Measurements from ENCODE around the gene ARHGAP26. TPM values are rescaled to one million over a fixed set of nuclear protein-coding genes. Genes with fewer than 3 reads are reported as not detected.
A peak's percentile ranks its signal among the peaks of the same experiment; 100 is the strongest.

ARHGAP26 gene
- total RNA-seq, 2 experiments from 2014 or later, result 12.8 to 15.4 TPM

DNA sequence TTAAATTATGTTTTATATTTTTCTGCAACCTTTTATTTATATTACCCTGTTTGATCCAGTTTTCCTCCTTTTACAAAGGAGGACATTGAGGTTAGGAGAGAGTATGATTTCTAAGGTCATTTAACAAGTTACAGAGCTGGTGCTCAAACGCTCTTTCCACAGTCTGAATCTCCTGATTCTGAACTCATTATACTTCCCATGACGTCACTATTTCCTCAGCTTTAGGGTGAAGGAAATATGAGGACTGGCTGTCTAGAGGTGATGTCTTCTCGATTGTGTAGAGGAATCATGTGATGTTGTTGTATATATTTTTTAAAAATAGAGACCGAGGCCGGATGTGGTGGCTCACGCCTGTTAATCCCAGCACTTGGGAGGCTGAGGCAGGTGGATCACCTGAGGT lies 140.0 kb downstream of the ARHGAP26 start:
- POLR2A ChIA-PET, result no interaction called here
- intact Hi-C loops (cut with DNase I, micrococcal nuclease), result no loop called here
- Mint-ChIP-seq H3K27me3 (no peaks in the 10 kb centered on the region), H3K36me3 (ENCODE audit: low read depth) (peaks cover 17% of the 10 kb centered on the region), H3K4me1 (no peaks in the 10 kb centered on the region), H3K4me3 (no peak overlapping the region), H3K27ac (no peak overlapping the region), H3K9me3 (ENCODE audit: low read depth) (no peaks in the 10 kb centered on the region)
- no peak for DNase-seq
- no peak for ATAC-seq
- CTCF ChIA-PET, result interaction anchor here (0.6 to 1.4 kb wide), 3 partner anchors 21 to 251 kb away, joined by 3 to 5 read pairs (median 5); no protein-coding TSS in a partner anchor

DNA sequence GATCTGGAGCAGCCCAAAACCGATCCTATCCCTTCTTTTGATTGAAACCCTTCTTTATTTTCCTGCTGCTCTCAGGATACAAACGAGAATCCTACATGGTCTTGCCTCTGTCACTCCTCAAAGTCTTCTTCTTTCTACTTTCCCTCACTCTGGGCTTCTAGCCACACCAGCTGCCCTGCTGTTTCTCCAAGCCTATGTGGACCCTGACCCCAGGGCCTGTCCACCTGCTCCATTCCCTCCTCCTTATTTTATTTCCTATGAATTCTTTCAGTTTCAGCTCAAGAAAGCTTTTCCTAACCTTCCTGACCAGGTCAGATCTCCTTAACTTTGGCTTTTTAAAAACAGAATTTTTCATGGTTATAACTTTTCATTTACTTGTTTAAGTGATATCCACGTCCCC lies 141.0 kb downstream of the ARHGAP26 start:
- H3K36me3 Mint-ChIP-seq (ENCODE audit: low read depth), result peaks cover 15% of the 10 kb centered on the region
- H3K4me3 Mint-ChIP-seq, result no peak overlapping the region
- ChIA-PET POLR2A (interaction anchor here (0.6 kb wide), 1 partner anchor 426 kb away, joined by 3 read pairs; no protein-coding TSS in a partner anchor), CTCF (interaction anchor here (0.6 kb wide), 1 partner anchor 23 kb away, joined by 5 read pairs; no protein-coding TSS in a partner anchor)
- DNase-seq (no peak), ATAC-seq (no peak)
- no peak overlapping the region for H3K27ac Mint-ChIP-seq
- no peaks in the 10 kb centered on the region for H3K4me1 Mint-ChIP-seq
- no peaks in the 10 kb centered on the region for H3K9me3 Mint-ChIP-seq (ENCODE audit: low read depth)
- intact Hi-C loops (cut with DNase I, micrococcal nuclease), result no loop called here
- H3K27me3 Mint-ChIP-seq, result no peaks in the 10 kb centered on the region

DNA sequence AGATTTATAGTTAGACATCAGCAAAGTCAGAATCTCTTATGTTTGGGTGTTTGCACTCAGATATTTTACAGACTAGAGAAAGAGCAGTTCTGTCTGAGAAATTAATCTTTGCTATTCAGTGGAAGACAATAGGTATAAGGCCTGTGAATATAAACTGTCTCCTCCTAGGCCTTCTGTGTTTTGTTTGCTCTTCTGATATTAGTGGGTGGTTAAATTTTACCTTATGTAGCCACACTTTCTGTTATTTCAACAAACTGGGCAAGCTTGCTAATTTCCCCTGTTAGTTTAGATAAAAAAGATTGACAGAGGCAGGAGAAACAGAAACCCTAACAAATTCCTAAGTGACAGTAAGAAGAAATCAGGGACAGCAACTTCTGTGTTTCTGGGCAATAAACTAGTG lies 141.6 kb downstream of the ARHGAP26 start:
- no peak overlapping the region for H3K27ac Mint-ChIP-seq
- no peaks in the 10 kb centered on the region for H3K4me1 Mint-ChIP-seq
- H3K9me3 Mint-ChIP-seq (ENCODE audit: low read depth), result no peaks in the 10 kb centered on the region
- POLR2A ChIA-PET, result no interaction called here
- peaks cover 11% of the 10 kb centered on the region for H3K36me3 Mint-ChIP-seq (ENCODE audit: low read depth)
- no peak overlapping the region for H3K4me3 Mint-ChIP-seq
- DNase-seq, result no peak
- H3K27me3 Mint-ChIP-seq, result no peaks in the 10 kb centered on the region
- intact Hi-C loops (cut with DNase I, micrococcal nuclease), result no loop called here
- no peak for ATAC-seq
- CTCF ChIA-PET, result interaction anchor here (0.6 to 0.9 kb wide), 2 partner anchors 370 to 652 kb away, joined by 3 read pairs; no protein-coding TSS in a partner anchor

DNA sequence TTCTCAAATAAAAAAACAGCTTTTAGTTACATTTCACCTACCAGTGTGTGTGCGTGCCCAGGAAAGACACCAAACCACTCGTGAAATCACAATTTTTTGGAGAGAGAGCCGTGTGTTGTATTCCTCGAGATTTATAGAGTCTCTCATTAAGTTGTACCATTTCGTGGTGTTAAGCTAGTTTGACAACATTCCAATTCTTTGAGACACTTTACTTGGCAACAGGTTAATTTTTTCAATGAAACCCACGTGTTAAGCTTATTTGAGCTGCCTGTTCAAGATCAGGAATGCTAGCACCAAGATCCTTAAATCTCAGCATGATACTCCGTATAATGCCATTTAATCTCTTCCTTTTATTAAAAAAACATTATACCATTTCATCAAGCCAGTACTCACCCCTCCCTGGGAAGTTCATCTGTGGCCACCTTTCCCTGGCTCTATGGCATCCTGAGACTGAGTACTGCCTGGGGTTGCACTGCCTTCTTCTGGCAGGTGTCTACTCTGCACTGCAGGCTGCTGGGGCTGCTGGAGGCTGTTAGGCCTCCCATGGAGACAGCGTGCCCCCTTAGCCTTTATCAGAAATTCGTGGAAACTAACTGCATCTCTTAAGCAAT lies 143.7 kb downstream of the ARHGAP26 start:
- Mint-ChIP-seq H3K27ac (no peak overlapping the region), H3K27me3 (no peaks in the 10 kb centered on the region), H3K9me3 (ENCODE audit: low read depth) (no peaks in the 10 kb centered on the region), H3K4me1 (no peaks in the 10 kb centered on the region), H3K36me3 (ENCODE audit: low read depth) (peaks cover 7% of the 10 kb centered on the region), H3K4me3 (no peak overlapping the region)
- ATAC-seq, result no peak
- no peak for DNase-seq
- CTCF ChIA-PET, result interaction anchor here (0.6 to 2.2 kb wide), 7 partner anchors 9 to 300 kb away, joined by 3 to 12 read pairs (median 3); no protein-coding TSS in a partner anchor
- intact Hi-C loops (cut with DNase I, micrococcal nuclease), result no loop called here
- POLR2A ChIA-PET, result no interaction called here

DNA sequence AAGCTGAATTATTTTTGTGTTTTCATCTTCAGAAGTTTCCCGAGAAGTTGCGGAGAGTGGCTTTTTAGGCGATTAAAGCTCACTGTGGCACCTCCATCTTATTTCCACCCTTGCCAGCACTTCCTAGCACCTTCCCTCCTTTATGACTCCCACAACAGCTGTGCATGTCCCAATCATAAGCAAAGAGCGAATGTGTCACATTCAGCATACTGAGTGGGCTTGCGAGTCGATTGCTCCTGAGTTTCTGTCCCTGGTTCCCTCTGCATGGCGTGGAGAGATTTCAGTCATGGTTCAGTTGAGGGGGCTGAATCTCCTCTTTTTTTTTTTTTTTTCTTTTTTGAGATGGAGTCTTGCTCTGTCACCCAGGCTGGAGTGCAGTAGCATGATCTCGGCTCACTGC lies 144.9 kb downstream of the ARHGAP26 start:
- Mint-ChIP-seq H3K9me3 (ENCODE audit: low read depth) (no peaks in the 10 kb centered on the region), H3K36me3 (ENCODE audit: low read depth) (peaks cover 7% of the 10 kb centered on the region), H3K27me3 (no peaks in the 10 kb centered on the region), H3K4me3 (no peak overlapping the region), H3K27ac (no peak overlapping the region), H3K4me1 (no peaks in the 10 kb centered on the region)
- ATAC-seq, result no peak
- ChIA-PET POLR2A (no interaction called here), CTCF (interaction anchor here (1.0 to 1.2 kb wide), 2 partner anchors 11 to 18 kb away, joined by 3 to 4 read pairs; no protein-coding TSS in a partner anchor)
- intact Hi-C loops (cut with DNase I, micrococcal nuclease), result no loop called here
- DNase-seq, result no peak

DNA sequence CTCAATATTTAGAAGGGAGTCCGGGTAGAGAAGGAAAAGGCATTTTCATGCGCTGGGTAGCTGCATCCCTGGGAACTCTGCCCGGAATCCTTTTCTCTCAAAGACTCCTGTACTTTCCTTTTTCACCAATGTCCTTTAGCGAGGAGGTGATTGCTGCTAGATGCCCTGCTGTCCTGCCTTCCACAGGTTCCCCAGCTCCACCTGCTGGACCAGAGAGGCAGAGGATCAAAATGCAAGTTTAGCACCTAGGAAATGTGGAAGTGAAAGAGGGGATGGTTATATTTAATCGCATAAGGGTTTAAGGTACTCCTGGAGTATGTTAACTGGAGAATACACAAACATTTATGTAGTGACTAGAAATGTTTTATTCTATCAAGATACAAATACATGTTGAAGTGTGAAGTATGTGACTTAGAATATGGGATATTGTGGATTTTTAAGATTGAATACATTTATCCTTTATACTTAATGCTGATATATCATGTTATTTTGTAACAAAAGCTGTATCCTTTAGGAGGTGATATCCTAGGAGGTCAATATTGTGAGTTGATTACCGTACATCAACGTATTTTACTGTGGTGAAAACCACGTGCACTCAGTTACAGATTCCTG lies 145.7 kb downstream of the ARHGAP26 start:
- ChIA-PET CTCF (interaction anchor here (0.6 to 1.7 kb wide), 5 partner anchors 11 to 260 kb away, joined by 3 read pairs; no protein-coding TSS in a partner anchor), POLR2A (no interaction called here)
- ATAC-seq (no peak), DNase-seq (peak; percentile 43)
- intact Hi-C loops (cut with DNase I, micrococcal nuclease), result no loop called here
- Mint-ChIP-seq H3K9me3 (ENCODE audit: low read depth) (no peaks in the 10 kb centered on the region), H3K27ac (no peak overlapping the region), H3K27me3 (no peaks in the 10 kb centered on the region), H3K4me3 (no peak overlapping the region), H3K36me3 (ENCODE audit: low read depth) (peaks cover 7% of the 10 kb centered on the region), H3K4me1 (no peaks in the 10 kb centered on the region)

DNA sequence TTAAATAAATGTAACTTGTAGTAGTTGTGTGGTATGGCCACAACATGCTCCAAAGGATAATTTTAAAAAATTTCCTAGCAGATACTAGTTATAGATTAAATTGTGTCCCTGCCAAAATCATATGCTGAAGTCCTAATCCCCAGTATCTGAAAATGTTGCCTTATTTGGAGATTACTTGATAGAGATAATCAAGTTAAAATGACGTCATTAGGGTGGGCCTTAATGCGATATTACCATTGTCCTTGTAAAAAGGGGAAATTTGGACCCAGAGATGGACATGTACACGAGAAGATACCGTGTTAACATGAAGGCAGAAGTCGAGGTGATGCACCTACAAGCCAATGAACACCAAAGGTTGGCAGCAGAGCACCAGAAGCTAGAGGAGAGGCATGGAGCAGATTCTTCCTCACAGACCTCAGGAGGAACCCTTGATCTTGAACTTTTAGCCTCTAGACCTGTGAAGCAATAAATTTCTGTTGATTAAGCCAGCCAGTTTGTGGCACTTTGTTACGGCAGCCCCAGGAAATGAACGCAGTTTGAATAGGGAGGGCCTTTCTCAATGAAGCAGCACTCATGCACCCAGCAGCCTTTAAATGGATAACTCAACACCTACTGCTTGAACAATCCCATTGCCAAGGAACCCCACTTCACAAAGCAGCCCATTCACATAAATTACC lies 148.9 kb downstream of the ARHGAP26 start:
- ChIA-PET CTCF (interaction anchor here (0.6 to 0.7 kb wide), 3 partner anchors 21 to 403 kb away, joined by 3 to 4 read pairs (median 4); no protein-coding TSS in a partner anchor), POLR2A (no interaction called here)
- Mint-ChIP-seq H3K36me3 (ENCODE audit: low read depth) (no peaks in the 10 kb centered on the region), H3K4me1 (peaks cover 9% of the 10 kb centered on the region), H3K9me3 (ENCODE audit: low read depth) (no peaks in the 10 kb centered on the region), H3K27me3 (no peaks in the 10 kb centered on the region), H3K27ac (no peak overlapping the region), H3K4me3 (no peak overlapping the region)
- intact Hi-C loops (cut with DNase I, micrococcal nuclease), result no loop called here
- DNase-seq (no peak), ATAC-seq (no peak)

DNA sequence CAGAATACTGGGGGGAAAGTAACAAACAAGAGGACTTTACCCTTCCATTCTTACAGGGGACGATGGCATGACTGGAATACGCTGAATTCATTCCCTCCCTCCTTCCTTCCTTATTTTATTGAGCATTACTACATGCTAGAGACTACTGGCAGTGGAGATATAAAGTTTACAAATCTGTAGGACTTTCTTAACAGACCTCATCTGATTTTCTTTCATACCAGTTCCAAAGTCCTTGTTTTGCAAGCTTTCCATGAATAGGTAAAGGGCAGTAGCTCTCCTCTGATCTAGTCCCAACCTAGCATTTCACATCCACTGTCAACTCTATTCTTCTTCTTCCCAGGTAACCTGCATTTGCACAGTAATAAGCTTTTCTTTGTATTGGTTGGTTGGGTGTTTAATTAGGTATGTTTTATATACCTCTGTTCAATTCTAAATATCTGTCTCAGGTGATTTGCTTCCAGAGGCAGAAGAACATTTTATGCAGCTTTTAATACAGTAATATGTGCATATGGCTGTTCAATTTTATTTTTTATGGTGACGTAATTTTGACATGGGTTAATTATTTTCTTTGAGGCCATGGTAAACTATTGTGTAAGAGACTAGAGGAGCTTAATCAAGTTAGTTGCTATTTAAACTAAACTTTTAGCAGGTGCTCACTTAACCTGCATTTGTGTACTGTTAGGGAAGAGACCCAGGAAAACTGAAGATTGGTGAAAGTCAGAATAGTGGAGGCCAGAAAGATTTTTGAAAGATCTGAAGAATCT lies 150.9 kb downstream of the ARHGAP26 start:
- Mint-ChIP-seq H3K36me3 (ENCODE audit: low read depth) (no peaks in the 10 kb centered on the region), H3K9me3 (ENCODE audit: low read depth) (no peaks in the 10 kb centered on the region), H3K27me3 (no peaks in the 10 kb centered on the region), H3K27ac (no peak overlapping the region), H3K4me3 (no peak overlapping the region), H3K4me1 (peaks cover 23% of the 10 kb centered on the region)
- CTCF ChIA-PET, result interaction anchor here (0.5 to 2.0 kb wide), 9 partner anchors 12 to 209 kb away, joined by 3 to 7 read pairs (median 3); no protein-coding TSS in a partner anchor
- DNase-seq (no peak), ATAC-seq (no peak)
- intact Hi-C loops (cut with DNase I, micrococcal nuclease), result loop anchor here (2.0 to 5.0 kb wide), 4 partner anchors 81 to 1266 kb away; partner anchors contain the start of gene NR3C1 (in 1 of the 2)
- POLR2A ChIA-PET, result interaction anchor here (0.6 kb wide), 2 partner anchors 24 to 856 kb away, joined by 3 to 4 read pairs; no protein-coding TSS in a partner anchor

DNA sequence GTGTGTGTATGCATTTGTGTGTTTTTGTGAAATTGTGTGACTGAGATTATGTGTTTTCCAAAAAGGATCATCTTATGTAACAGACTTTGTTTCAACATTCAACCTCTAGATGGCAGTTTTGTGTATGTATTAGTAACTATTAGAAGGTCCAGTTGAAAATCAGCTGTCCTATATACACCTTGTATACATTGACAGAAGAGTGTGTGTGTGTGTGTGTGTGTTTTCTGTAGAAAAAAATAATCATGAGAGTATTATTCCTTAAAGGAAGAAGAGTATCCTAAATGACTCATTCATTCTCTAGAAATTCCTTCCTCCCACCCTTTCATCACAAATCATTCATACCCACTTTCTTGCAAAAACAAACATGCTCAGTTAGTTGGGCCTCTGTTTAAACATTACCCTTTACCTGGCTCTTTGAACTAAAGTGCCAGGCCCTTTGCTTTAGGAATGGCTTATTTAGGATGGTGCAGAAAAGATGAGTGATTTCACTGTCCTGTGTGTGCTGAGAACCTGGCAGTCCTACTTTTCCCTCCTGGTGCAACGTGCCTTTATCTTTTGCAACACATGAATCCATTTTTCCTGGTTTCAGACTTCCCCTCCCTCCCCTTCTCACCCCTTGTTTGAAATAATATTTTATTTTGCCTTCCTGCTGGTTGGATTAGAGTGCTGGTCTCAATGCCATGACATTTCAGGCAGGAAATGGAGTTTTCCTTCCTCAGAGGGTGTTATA lies 152.2 kb downstream of the ARHGAP26 start:
- H3K27ac Mint-ChIP-seq, result no peak overlapping the region
- peaks cover 23% of the 10 kb centered on the region for H3K4me1 Mint-ChIP-seq
- H3K4me3 Mint-ChIP-seq, result no peak overlapping the region
- DNase-seq (no peak), ATAC-seq (no peak)
- H3K9me3 Mint-ChIP-seq (ENCODE audit: low read depth), result no peaks in the 10 kb centered on the region
- H3K27me3 Mint-ChIP-seq, result no peaks in the 10 kb centered on the region
- POLR2A ChIA-PET, result no interaction called here
- H3K36me3 Mint-ChIP-seq (ENCODE audit: low read depth), result no peaks in the 10 kb centered on the region
- CTCF ChIA-PET, result interaction anchor here (0.6 to 2.0 kb wide), 8 partner anchors 8 to 871 kb away, joined by 3 to 7 read pairs (median 3); no protein-coding TSS in a partner anchor
- intact Hi-C loops (cut with DNase I, micrococcal nuclease), result loop anchor here (1.0 to 5.0 kb wide), 6 partner anchors 80 to 1265 kb away; partner anchors contain the start of gene NR3C1 (in 1 of the 2)

DNA sequence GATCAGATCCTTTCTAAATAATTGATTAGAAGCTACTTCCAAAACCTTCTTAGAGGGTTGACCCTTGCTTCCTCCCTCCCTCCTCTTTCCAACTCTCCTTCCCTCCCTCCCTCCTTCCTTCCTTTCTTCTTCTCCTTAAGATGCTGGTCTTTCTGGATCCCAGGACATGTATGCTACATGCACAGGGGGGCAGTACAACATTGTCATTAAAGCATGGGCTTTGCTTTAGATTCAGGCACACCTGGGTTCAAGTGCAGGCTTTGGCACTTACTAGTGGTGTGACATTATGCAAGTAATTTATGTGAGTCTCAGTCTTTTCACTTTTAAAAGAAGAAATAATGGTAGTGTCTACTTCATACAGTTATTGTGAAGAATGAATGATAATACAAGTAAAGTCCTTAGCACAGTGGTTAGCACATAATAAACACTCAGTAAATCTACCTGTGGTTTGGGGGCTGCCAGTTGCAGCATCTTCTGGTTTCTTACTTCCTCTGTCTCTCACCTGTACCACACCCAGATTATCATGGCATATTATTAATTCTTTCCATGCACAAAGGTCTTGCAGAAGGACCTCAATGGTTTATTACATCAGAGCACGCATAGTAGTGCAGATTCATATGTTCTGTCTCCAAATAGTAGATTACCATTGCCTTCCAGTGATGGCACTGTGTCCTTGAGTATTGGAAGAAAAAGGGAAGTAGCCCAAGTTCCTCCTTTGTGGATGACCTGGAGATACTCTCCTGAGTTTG lies 154.1 kb downstream of the ARHGAP26 start:
- H3K36me3 Mint-ChIP-seq (ENCODE audit: low read depth), result no peaks in the 10 kb centered on the region

More for the DNA sequence above, 154.1 kb downstream of the ARHGAP26 start:
- ATAC-seq, result peak; percentile 30
- intact Hi-C loops (cut with DNase I, micrococcal nuclease), result loop anchor here (1.0 to 5.0 kb wide), 4 partner anchors 78 to 1263 kb away; partner anchors contain the start of gene NR3C1 (in 1 of the 2)
- ChIA-PET CTCF (interaction anchor here (0.8 to 1.1 kb wide), 2 partner anchors 423 to 1046 kb away, joined by 3 read pairs; no protein-coding TSS in a partner anchor), POLR2A (no interaction called here)
- DNase-seq, result no peak
- Mint-ChIP-seq H3K9me3 (ENCODE audit: low read depth) (no peaks in the 10 kb centered on the region), H3K4me1 (peaks cover 23% of the 10 kb centered on the region), H3K27ac (no peak overlapping the region), H3K27me3 (no peaks in the 10 kb centered on the region), H3K4me3 (no peak overlapping the region)
